PC-9 (cell line): ENCODE measurements around the gene ARPC1A. TPM values are rescaled to one million over a fixed set of nuclear protein-coding genes. Genes with fewer than 3 reads are reported as not detected.
"Not testable (repeated sequence)": the region's sequence is repeated elsewhere in the genome, so short reads cannot be mapped to it uniquely, and the experiment has no call there.

Experiments
- BruUV-seq: library from RNA; stranded (reverse); fragments of 400-500 nt; replicated peaks from 2 replicates; lab custom pipeline; 2021; lab: Mats Ljungman, UMichigan
- CTCF ChIA-PET: fragments of 300-600 bp; sonication (Branson Sonifier 250); formaldehyde crosslinking; loops from one replicate; lab custom pipeline; 2022; ENCODE audit warnings: antibody characterized with exemption; lab: Charles Lee
- POLR2A ChIA-PET: fragments of 300-600 bp; sonication (Branson Sonifier 250); formaldehyde crosslinking; loops from one replicate; lab custom pipeline; 2022; ENCODE audit warnings: antibody characterized with exemption; ENCODE audit not compliant: unreplicated experiment; lab: Charles Lee
- DNase-seq, 2 experiments: peaks; one replicate each; pipeline versions ENCODE4 v3.0.0 to v3.0.0-alpha.2; 2015 to 2022; ENCODE audit warnings: mixed read lengths in 1 of 2
- H2AFZ ChIP-seq: fragments of 200-600 bp; sonication (generic); 2 replicates; pipeline ENCODE4 v1.8.1; 2017; ENCODE audit warnings: antibody characterized with exemption
- H3F3A ChIP-seq: fragments of 200-600 bp; sonication (generic); 2 replicates; pipeline ENCODE4 v1.8.1; 2017; ENCODE audit warnings: antibody characterized with exemption, mild to moderate bottlenecking, low read depth; ENCODE audit not compliant: insufficient read depth
- H3K27ac ChIP-seq: fragments of 200-600 bp; sonication (generic); 2 replicates; pipeline ENCODE4 v1.6.1; 2016; ENCODE audit warnings: mixed run types
- H3K27me3 ChIP-seq: fragments of 200-600 bp; sonication (generic); 2 replicates; pipeline ENCODE4 v1.6.1; 2016; ENCODE audit warnings: low read depth, mixed run types; ENCODE audit not compliant: insufficient read depth
- H3K36me3 ChIP-seq: fragments of 200-600 bp; sonication (generic); 2 replicates; pipeline ENCODE4 v1.6.1; 2016; ENCODE audit warnings: low read depth, mixed run types
- H3K4me1 ChIP-seq: fragments of 200-600 bp; sonication (generic); replicated peaks from 2 replicates; pipeline ENCODE4 v1.6.1; 2016; ENCODE audit warnings: mixed run types; ENCODE audit not compliant: insufficient read depth
- H3K4me2 ChIP-seq: fragments of 200-600 bp; sonication (generic); 2 replicates; pipeline ENCODE4 v1.6.1; 2017; ENCODE audit warnings: mixed run types
- H3K4me3 ChIP-seq: fragments of 200-600 bp; sonication (generic); 2 replicates; pipeline ENCODE4 v1.6.1; 2016; ENCODE audit warnings: mixed run types
- H3K79me2 ChIP-seq: fragments of 200-600 bp; sonication (generic); 2 replicates; pipeline ENCODE4 v1.6.1; 2017; ENCODE audit warnings: low read depth, mixed run types
- H3K9me2 ChIP-seq: fragments of 200-600 bp; sonication (generic); 2 replicates; pipeline ENCODE4 v1.8.1; 2017; ENCODE audit warnings: mild to moderate bottlenecking; ENCODE audit not compliant: insufficient read depth
- H3K9me3 ChIP-seq: fragments of 200-600 bp; sonication (generic); 2 replicates; pipeline ENCODE4 v1.8.1; 2016; ENCODE audit warnings: low read depth; ENCODE audit not compliant: insufficient read depth
- H4K20me1 ChIP-seq: fragments of 200-600 bp; sonication (generic); 2 replicates; pipeline ENCODE4 v1.8.1; 2017; ENCODE audit not compliant: insufficient read depth
- CTCF ChIP-seq: fragments of 200-600 bp; sonication (generic); conservative IDR thresholded peaks from 2 replicates; pipeline ENCODE4 v1.6.1; 2017; ENCODE audit warnings: mixed run types, antibody characterized with exemption, mild to moderate bottlenecking, moderate library complexity
- EZH2 ChIP-seq: fragments of 200-600 bp; sonication (generic); IDR thresholded peaks from 2 replicates; pipeline ENCODE4 v1.8.0; 2017; ENCODE audit warnings: antibody characterized with exemption, low read depth
- intact Hi-C: fragments of 100-400 bp; cut with micrococcal nuclease; formaldehyde crosslinking; loops from one replicate; pipeline ENCODE4 v1.10.0; 2022; ENCODE audit not compliant: unreplicated experiment
- total RNA-seq: library from RNA; stranded (reverse); gene quantifications from 2 replicates; pipeline ENCODE4 v1.2.3, GENCODE V29; 2021

Gene ARPC1A
- total RNA-seq, 1 experiment from 2014 or later: 305 TPM

GRCh38 chr7:99287779-99288534, 37.7 kb upstream of the ARPC1A start:
- Histone ChIP-seq H3K79me2 (no peaks in the 10 kb centered on the region), H3F3A (no peaks in the 10 kb centered on the region), H3K27me3 (no peaks in the 10 kb centered on the region), H3K4me1 (no peaks in the 10 kb centered on the region), H4K20me1 (no peaks in the 10 kb centered on the region), H3K36me3 (no peaks in the 10 kb centered on the region), H2AFZ (no peak overlapping the region), H3K27ac (no peak overlapping the region), H3K9me3 (no peaks in the 10 kb centered on the region), H3K4me3 (no peak overlapping the region), H3K9me2 (no peaks in the 10 kb centered on the region), H3K4me2 (no peak overlapping the region)
- intact Hi-C loops: no loop called here
- no peak for TF ChIP-seq CTCF
- TF ChIP-seq EZH2: no peak
- no TSS peak for BruUV-seq
- CTCF ChIA-PET: interaction anchor here (0.7 kb wide), 1 partner anchor 189 kb away, joined by 5 read pairs; no protein-coding TSS in a partner anchor
- POLR2A ChIA-PET: no interaction called here
- no peak for DNase-seq

GRCh38 chr7:99289185-99289584, 36.5 kb upstream of the ARPC1A start:
- no peak for DNase-seq
- no TSS peak for BruUV-seq
- intact Hi-C loops: no loop called here
- H3K36me3 ChIP-seq: no peaks in the 10 kb centered on the region
- H3K27ac ChIP-seq: no peak overlapping the region
- H3F3A ChIP-seq: no peaks in the 10 kb centered on the region
- POLR2A ChIA-PET: interaction anchor here (0.6 kb wide), 2 partner anchors 232 to 959 kb away, joined by 3 to 6 read pairs; no protein-coding TSS in a partner anchor
- H3K79me2 ChIP-seq: no peaks in the 10 kb centered on the region
- H3K4me1 ChIP-seq: no peaks in the 10 kb centered on the region
- TF ChIP-seq EZH2 (no peak), CTCF (no peak)
- H3K27me3 ChIP-seq: no peaks in the 10 kb centered on the region
- H3K4me3 ChIP-seq: no peak overlapping the region
- H2AFZ ChIP-seq: no peak overlapping the region
- H4K20me1 ChIP-seq: no peaks in the 10 kb centered on the region
- no peaks in the 10 kb centered on the region for H3K9me3 ChIP-seq
- CTCF ChIA-PET: interaction anchor here (0.7 kb wide), 1 partner anchor 192 kb away, joined by 5 read pairs; no protein-coding TSS in a partner anchor
- no peak overlapping the region for H3K4me2 ChIP-seq
- no peaks in the 10 kb centered on the region for H3K9me2 ChIP-seq

- H3K4me2 ChIP-seq, H3K79me2 ChIP-seq, H3K36me3 ChIP-seq, H4K20me1 ChIP-seq, H3K9me3 ChIP-seq, H2AFZ ChIP-seq, DNase-seq, BruUV-seq, H3K9me2 ChIP-seq, H3K27me3 ChIP-seq, CTCF ChIA-PET, H3K4me1 ChIP-seq, intact Hi-C loops, H3K27ac ChIP-seq, H3F3A ChIP-seq, H3K4me3 ChIP-seq: not testable (repeated sequence)
- POLR2A ChIA-PET: interaction anchor here (0.6 kb wide), 1 partner anchor 209 kb away, joined by 3 read pairs; no protein-coding TSS in a partner anchor
These were observed 35.5 kb upstream of the ARPC1A start for GRCh38 chr7:99290148-99290547.
